Activated CD4-positive, alpha-beta T cell treated with anti-CD3 and anti-CD28 coated beads, Interleukin-2, amount 50 U/mL, for 48 hours (primary cell): Measurements from ENCODE around the gene UGT1A9.
"Not testable (repeated sequence)": the region's sequence is repeated elsewhere in the genome, so short reads cannot be mapped to it uniquely, and the experiment has no call there.

Experiments used
- DNase-seq, 2 experiments: peaks; one replicate each; pipeline ENCODE4 v3.0.0-alpha.2; 2020

Gene UGT1A9

GRCh38 chr2:233713262-233713615, 41.5 kb downstream of the UGT1A9 start:
- no peak for DNase-seq

- DNase-seq, result no peak
These were observed 42.4 kb downstream of the UGT1A9 start for GRCh38 chr2:233714121-233714520.

DNA sequence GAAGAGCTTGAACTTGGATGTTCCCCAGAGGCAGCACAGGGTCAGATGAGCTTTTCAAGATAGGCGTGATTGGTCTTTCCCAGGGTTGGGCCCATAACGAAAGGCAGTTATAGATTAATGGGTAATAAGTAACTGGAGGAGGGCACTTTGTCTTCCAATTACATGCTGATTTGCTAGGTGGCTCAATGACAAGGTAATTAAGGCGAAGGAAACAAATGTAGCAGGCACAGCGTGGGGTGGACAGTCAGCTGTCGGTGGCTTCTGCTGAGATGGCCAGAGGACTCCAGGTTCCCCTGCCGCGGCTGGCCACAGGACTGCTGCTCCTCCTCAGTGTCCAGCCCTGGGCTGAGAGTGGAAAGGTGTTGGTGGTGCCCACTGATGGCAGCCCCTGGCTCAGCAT, 46.9 kb downstream of the UGT1A9 start, which contains the start of gene UGT1A4:
UGT1A4 (plus strand) TSS at position 185 of the 400 bp plus-strand sequence; CDS start at position 270, 85 bp downstream.
- DNase-seq, result no peak

DNA sequence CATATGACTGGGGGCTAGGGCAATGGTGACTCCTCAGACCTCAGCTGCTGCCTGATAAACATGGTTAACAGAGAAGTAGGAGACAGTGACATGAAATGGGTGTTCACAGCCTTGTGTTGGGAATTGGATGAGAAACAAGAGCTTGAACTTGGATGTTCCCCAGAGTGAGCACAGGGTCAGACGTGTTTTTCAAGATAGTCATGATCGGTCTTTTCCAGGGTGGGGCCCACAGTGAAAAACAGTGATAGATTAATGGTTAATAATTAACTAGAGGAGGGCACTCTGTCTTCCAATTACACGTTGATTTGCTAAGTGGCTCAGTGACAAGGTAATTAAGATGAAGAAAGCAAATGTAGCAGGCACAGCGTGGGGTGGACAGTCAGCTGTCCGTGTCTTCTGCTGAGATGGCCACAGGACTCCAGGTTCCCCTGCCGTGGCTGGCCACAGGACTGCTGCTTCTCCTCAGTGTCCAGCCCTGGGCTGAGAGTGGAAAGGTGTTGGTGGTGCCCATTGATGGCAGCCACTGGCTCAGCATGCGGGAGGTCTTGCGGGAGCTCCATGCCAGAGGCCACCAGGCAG, 57.1 kb downstream of the UGT1A9 start, which contains the start of gene UGT1A3:
UGT1A3 (plus strand) TSS at position 320 of the 579 bp plus-strand sequence; CDS start at position 405, 85 bp downstream.
- no peak for DNase-seq

DNA sequence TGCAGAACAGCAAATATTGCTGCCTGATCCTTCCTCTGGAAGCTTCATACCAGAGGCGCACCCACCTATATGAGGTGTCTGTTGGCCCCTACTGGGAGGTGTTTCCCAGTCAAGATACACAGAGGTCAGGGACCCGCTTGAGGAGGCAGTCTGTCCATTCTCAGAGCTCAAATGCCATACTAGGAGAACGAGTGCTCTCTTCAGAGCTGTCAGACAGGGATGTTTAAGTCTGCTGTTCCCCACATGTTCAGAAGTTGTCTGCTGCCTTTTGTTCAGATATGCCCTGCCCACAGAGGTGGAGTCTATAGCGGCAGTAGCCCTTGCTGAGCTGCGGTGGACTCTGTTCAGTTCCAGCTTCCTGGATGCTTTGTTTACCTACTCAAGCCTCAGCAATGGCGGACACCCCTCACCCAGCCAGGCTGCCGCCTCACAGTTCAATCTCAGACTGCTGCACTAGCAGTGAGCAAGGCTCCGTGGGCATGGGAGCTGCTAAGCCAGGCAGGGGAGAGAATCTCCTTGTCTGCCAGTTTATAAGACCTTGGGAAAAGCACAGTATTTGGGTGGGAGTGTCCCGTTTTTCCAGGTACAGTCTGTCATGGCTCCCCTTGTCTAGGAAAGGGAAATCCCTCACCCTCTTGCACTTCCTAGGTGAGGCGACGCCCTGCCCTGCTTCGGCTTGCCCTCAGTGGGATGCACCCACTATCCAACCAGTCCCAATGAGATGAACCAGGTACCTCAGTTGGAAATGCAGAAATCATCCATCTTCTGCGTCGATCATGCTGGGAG, 65.4 kb downstream of the UGT1A9 start:
- not testable (repeated sequence) for DNase-seq

- DNase-seq, result no peak
These were observed 69.2 kb downstream of the UGT1A9 start for GRCh38 chr2:233740870-233741269.

- no peak for DNase-seq
These were observed 72.0 kb downstream of the UGT1A9 start for GRCh38 chr2:233743464-233744259.

GRCh38 chr2:233745073-233745755, 73.5 kb downstream of the UGT1A9 start:
- DNase-seq, result no peak

GRCh38 chr2:233745838-233746237, 74.1 kb downstream of the UGT1A9 start:
- DNase-seq, result not testable (repeated sequence)

DNA sequence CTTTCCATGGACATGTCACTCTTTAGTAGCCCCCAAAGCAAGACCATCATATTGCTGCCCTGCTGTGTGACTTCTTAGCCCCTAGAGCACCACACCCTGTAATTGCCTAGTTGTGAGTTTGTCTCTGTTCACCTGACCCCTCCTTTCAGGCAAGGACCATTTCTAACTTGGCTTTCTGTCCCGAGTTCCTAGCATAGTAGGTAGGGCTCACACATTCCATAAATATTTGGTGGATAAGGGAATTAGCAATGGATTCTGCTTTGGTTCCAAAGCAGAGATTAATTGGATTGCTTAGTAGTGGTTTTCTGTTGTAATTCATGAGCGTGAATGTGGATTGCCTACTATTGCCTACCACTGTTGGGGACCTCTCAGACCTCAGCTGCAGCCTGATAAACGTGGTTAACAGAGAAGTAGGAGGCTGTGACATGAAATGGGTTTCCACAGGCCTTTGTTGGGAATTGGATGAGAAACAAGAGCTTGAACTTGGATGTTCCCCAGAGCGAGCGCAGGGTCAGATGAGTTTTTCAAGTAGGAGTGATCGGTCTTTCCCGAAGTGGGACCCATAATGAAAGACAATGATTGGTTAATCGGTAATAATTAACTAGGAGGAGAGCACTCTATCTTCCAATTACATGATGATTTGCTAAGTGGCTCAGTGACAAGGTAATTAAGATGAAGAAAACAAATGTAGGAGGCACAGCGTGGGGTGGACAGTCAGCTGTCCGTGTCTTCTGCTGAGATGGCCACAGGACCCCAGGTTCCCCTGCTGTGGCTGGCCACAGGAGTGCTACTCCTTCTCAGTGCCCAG, 75.0 kb downstream of the UGT1A9 start:
- DNase-seq, result no peak

DNA sequence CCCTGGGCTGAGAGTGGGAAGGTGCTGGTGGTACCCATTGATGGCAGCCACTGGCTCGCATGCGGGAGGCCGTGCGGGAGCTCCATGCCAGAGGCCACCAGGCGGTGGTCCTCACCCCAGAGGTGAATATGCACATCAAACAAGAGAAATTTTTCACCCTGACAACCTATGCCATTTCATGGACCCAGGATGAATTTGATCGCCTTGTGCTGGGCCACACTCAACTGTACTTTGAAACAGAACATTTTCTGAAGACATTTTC, 75.5 kb downstream of the UGT1A9 start:
- no peak for DNase-seq

DNA sequence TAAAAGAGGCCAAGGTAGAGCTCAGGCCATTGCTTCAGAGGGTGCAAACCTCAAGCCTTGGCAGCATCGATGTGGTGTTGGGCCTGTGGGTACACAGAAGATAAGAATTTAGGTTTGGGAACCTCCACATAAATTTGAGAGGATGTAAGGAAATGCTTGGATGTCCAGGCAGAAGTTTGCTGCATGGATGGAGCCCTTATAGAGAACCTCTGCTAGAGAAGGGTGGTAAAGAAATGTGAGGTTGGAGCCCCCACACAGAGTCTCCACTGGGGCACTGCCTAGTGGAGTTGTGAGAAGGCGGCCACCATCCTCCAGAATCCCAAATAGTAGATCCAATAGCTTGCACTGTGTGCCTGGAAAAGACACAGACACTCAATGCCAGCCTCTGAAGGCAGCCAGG, 79.0 kb downstream of the UGT1A9 start:
- not testable (repeated sequence) for DNase-seq

DNA sequence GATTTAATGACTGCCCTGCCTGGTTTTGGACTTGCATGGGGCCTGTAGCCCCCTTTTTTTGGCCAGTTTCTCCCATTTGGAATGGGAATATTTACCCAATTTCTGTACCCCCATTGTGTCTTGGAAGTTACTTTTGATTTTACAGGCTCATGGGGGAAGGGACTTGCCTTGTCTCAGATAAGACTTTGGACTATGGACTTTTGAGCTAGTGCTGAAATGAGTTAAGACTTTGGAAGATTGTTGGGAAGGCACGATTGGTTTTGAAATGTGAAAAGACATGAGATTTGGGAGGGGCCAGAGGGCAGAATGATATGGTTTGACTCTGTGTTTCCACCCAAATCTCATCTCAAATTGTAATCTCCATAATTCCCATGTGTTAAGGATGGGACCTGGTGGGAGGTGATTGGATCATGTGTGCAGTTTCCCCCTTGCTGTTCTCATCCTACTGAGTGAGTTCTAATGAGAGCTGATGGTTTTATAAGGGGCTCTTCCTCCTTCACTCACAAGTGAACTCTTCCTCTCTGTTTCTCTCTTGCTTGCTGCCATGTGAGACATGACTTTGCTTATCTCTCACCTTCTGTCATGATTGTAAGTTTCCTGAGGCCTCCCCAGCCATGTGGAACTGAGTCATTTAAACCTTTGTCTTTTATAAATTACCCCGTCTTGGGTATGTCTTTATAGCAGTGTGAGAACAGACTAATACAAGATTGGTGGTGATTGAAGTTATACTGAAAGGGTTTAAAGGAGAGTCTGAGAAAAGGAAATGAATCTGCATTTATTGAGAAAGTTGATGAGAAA, 79.7 kb downstream of the UGT1A9 start:
- DNase-seq, result not testable (repeated sequence)

- DNase-seq, result no peak
These were observed 83.3 kb downstream of the UGT1A9 start for GRCh38 chr2:233754872-233755611.

DNA sequence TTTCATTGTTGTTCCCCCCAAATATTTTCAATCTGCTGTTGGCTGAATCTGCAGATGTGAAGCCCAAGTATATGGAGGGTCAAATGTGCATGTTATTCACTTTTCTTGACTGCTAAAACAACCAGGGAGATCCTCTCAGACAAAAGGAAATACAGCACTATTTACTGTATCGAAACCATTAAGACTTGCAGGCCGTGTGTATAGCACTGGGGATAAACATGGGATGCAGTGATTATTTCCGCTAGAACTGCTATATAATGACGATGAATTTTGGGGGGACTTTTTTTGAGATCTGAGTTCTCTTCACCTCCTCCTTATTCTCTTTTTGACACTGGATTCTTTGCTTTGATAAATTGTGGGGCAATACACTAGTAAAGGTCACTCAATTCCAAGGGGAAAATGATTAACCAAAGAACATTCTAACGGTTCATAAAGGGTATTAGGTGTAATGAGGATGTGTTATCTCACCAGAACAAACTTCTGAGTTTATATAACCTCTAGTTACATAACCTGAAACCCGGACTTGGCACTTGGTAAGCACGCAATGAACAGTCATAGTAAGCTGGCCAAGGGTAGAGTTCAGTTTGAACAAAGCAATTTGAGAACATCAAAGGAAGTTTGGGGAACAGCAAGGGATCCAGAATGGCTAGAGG, 84.9 kb downstream of the UGT1A9 start:
- DNase-seq, result no peak

DNA sequence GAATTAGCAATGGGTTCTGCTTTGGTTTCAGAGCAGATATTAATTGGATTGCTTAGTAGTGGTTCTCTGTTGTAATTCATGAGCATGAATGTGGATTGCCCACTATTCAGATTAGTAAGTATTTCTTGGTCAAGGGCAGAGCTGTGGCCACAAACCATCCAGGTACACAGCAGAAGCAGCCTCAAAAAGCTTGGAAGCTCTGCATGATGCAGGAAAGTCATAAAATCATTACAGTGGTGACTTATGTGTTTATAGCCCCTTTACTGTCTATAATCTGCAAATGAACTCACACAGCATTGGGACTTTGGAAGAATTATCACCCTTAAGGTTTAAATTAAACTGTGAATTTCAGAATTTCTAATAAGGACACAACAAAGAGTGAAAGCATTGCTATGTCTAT, 86.4 kb downstream of the UGT1A9 start:
- no peak for DNase-seq

- no peak for DNase-seq
These were observed 87.2 kb downstream of the UGT1A9 start for GRCh38 chr2:233758849-233759248.

GRCh38 chr2:233760043-233760442, 88.3 kb downstream of the UGT1A9 start, which contains the start of gene UGT1A1:
TSS of gene UGT1A1 (plus strand) at chr2:233760270. CDS start at chr2:233760288, 18 bp downstream.
- no peak for DNase-seq

DNA sequence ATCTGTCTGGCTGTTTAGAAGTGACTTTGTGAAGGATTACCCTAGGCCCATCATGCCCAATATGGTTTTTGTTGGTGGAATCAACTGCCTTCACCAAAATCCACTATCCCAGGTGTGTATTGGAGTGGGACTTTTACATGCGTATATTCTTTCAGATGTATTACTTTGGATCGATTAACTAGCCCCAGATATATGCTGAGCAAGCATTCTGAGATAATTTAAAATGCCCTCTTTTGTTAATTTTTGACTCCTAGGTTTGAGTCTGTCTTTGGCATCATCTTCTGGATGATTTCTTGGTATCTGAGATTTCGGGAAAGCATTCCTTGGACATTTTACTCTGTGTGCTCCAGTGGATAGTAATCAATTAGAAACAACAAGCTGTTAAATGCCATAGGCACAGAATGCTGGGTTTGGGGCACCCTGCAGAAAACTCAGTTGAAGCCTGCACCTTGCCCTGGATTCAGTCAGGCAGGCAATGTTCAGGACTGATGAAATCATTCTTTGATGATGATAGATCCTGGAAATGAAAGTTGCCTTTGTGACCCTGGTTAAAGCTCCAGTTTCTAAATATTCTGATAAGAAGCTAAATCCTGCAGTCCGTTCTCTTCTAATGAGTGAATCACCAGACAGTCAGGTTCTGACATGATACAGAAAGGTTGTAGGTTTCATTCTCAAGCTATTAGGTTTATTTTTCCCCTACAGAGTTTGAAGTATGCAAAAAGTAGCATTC, 89.5 kb downstream of the UGT1A9 start:
- no peak for DNase-seq
